HG03378 (cell line): ENCODE results near the gene ADCY7.

Source experiments
- ATAC-seq: cut with Tn5 transposase; IDR thresholded peaks from one replicate; pipeline ENCODE4 v1.9.1; 2021; ENCODE audit warnings: mild to moderate bottlenecking, moderate library complexity; ENCODE audit not compliant: unreplicated experiment

The ADCY7 gene

DNA sequence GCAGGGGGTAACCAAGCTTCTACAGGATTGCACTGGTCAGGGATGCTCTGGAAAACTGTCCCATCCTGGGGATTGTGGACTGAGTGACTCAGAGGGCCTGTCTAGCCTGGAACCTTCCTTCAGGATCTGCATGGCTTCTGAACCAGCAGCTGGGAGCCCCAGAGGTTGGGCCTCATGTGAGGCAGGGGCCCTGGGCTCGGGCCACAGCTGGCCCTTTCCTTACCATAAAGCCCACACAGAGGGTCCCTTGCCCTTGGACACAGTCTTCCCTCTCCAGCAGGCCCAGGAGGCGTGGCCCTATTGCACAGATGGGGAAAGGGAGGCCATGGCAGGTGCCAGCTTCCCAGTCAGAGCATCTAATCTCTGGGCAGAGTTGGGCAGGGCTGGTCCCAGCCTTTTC lies 30.5 kb downstream of the ADCY7 start:
- ATAC-seq: no peak

DNA sequence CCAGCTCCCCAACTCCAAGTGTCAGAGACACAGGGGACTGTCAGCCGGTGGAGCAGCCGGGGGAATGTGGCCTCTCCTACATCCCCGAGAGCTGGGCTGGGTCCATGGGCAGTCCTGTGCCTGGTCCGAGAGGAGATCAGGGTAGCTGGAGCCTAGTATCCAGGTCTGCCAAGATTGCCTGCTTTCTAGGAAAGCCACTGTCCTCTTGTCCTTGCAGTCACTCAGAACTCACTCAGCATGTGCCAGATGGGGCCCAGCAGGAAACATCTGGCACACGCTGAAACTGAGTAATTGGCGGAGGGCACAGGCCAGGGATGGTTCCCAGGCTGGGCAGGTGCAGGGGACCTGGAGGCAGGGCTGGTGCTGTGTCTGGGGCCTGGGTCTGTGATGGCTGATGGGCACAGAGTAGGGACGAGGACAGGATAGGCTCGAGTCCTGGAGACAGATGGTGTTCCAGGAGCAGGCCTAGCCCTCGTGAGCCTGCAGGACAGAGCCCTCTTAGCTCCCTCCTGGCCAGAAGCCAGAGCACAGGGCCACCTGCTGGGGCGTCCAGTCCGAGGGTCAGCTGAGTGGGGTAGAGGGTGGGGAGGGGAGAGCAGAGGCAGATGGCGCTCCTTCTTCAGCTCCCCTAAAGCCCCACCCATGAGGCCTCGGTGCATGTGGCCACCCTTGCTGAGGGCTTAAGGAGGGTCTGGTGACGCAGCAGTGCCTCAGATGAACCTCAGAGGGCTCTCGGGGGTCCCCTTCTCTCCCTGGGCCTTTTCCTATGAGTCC lies 31.1 kb downstream of the ADCY7 start:
- no peak for ATAC-seq

- no peak for ATAC-seq
Measured at GRCh38 chr16:50298075-50298460, 31.7 kb downstream of the ADCY7 start.

DNA sequence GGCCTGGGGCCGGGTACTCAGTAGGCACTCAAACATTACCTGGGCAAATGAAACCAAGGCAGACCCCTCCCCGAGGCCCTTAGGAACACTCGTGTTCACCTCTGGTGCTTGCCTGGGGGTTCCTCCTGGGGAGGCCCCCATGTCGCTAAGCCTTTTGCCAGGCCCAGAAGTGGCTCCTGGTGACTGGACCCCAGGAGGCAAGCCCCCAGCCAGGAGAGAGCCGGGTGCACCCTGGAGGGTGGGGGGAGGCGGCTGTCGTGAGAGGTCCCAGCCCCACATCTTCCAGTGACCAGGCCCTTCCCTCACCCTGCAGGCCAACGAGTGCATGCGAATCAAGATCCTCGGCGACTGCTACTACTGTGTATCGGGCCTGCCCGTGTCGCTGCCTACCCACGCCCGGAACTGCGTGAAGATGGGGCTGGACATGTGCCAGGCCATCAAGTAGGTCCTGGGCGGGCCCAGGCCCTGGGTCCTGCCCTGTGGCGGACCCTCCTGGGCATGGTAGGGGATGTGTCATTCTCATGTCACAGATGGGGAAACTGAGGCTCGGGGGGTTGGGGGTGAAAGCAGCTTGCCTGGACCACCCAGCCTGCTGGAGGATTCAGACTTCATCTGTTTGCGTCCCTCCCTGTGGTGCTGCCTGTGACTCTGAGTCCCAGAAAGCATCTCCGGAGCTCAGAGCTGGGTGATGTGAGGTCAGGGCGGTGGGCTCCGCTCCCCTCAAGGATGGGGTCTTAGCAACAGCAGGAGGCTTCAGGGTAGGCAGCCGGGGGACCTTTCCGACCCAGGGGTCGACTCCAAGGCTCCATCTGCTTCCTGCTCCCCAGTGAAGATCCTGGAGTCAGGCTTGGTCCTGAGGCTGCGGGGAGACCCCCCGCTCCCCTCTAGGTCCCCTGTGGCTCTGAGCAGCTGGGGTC lies 32.5 kb downstream of the ADCY7 start:
- ATAC-seq: no peak

- ATAC-seq: no peak
Measured at GRCh38 chr16:50299508-50300105, 33.3 kb downstream of the ADCY7 start.

DNA sequence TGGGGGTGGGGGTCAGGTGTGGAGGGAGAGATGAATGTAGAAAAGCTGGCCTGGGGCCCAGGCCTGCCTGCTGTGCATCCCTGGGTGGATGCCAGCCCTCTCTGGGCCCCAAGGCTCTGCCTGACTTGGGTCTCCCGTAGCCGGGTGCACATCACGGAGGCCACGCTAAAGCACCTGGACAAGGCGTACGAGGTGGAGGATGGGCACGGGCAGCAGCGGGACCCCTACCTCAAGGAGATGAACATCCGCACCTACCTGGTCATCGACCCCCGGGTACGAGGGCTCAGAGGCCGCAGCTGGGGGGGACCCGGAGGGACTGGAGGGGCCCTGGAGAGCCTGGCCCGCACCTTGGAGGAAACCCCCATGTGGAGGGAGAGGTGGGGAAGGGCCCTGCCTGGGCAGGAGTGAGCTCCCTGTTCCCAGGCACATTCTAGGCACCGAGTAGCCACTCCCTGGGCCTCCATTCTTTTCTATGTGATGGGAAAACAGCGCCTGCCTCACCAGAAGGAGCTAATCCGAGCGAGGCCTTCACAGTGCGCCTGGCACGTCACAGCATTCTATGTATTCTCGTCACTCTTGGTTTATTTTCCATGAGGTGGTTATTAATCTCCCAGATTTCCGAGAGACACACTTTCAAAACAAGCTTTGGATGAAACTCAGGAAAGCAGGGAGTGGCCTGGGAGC lies 34.7 kb downstream of the ADCY7 start:
- no peak for ATAC-seq

DNA sequence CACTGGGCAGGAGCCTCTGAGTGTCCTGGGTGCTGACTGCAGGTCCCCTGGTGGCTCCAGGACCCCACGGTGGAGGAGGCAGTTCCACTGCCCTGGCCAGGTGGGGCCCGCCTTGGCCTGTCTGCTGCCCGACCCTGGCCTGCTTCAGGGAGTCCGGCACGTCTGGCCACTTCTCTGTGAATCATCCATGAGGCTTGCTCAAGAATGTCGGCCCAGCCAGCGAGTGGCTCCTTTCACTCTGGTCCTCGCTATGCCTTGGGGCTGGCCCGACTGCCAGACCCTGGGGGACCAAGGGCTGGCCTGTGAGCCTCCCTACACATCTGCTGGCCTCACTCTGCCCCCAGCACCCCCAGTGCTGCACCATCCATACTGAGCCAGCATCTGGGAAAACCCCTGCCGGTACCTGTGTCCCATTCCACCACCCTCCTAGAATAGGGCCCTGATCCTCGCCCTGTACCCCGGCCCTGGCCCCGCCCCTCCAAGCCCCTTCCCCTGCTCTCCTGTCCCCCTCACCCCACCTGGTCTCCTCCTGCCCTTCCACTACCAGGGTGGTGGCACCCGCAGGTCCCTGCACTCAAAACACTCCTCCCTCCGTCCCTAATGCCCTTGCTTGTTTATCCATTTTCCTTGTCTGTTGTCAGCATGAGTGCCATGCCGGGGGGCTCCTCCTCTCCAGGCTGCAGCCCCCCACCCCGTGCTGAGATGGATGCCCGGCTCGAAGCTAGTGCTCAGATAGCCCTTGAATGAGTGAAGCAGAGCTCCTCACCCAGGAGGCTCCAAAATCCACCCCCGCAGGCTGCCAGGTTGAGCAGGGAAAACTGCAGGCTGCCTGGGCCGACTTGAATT lies 35.5 kb downstream of the ADCY7 start:
- no peak for ATAC-seq

- no peak for ATAC-seq
Measured at GRCh38 chr16:50302472-50303005, 36.2 kb downstream of the ADCY7 start.

DNA sequence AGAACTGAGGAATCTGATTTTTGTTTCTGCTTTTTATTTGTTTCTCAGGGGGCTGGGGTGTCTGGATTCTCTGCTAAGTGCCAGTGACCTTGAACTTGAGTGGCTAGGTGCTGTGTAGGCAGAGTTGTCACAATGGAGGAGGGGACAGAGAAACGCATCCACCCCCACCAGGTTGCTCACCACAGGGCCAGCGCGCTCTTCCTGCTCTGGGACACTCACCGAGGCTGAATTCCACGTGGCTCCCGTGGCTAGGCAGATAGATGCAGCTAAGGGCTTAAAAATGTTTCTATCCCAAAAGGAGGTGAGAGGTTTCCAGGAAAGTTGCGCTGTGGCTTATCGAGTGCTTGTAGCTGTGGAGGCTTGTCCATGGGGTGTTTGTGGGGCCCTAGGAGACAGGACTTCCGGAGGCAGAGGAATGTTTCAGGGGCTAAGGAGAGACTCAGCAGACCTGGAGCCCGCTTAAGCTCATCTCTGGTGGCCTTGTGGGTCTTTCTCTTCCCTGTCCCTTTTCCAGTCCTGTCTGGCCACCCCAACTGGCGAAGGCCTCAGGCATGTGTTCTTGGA lies 36.8 kb downstream of the ADCY7 start:
- ATAC-seq: no peak

- no peak for ATAC-seq
Measured at GRCh38 chr16:50303605-50304466, 37.5 kb downstream of the ADCY7 start.

- ATAC-seq: no peak
Measured at GRCh38 chr16:50304467-50305440, 38.4 kb downstream of the ADCY7 start.

DNA sequence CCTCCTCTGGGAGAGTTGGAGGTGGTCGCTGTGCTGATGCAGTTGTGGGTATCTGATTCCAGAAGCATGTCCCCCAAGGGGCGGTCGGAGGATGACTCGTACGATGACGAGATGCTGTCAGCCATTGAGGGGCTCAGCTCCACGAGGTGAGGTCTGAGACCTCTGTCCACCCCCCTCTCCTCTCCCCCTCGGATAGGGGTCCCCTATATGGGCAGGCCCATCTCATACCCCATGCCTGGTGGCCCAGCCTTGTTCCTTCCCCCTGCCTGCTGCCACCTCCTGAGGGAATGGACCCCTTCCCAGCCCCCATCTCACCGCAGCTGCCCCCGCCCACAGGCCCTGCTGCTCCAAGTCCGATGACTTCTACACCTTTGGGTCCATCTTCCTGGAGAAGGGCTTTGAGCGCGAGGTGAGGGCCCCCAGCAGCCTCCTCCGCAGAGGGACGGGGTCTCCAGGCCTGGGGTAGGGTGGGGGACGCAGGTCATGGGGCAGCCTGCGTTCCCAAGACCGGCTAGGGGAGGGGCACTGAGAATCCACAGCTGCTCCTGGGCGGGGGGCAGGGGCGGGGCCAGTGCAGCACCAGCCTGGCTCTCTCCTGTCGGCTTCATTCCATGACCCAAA lies 39.2 kb downstream of the ADCY7 start:
- no peak for ATAC-seq

GRCh38 chr16:50306287-50306686 lies 39.9 kb downstream of the ADCY7 start:
- no peak for ATAC-seq

DNA sequence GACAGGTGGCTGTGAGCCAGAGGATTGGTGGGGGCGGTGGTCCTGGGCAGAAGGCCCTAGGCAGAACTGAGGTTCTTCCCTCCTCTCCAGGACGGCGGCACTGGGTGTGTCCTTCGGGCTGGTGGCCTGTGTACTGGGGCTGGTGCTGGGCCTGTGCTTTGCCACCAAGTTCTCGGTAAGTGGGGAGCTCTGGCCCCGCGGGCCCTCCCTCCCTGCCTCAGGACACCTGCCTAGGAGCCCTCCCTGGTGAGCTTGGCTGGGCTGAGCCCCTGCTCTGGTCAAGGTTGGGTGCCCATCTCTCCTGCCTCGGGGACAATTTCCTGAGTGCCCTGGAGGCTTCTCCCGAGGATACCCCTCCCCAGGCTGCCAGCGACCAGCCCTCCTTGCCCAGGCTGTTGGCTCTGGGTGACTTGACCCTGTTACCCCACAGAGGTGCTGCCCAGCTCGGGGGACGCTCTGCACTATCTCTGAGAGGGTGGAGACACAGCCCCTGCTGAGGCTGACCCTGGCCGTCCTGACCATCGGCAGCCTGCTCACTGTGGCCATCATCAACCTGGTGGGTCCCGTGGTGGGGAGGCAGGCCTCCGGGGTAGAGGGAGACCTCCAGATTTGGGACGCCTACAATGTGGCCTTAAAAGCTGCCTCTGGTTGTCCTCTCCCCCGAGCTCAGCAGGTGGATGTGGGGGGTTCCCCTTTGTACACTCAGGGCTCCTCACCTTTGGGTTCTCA lies 42.0 kb downstream of the ADCY7 start:
- no peak for ATAC-seq

DNA sequence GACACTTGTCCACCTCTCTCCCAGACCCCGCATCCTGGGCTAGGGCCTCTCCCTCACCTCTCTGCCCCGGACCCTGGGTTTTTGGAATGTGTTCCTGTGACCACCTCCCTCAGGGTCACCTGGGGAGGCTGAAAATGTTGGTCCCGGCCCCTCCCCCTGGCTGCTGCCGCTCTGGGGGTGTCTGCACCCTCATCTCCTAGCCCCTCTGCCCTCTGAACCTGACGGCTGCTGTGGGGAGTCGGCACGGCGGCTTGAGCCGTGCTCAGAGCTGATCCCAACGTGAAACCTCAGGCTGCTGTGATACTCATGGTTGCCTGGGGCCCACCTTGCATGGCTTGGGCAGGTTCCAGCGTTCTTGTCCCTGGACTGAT lies 42.8 kb downstream of the ADCY7 start:
- ATAC-seq: no peak

DNA sequence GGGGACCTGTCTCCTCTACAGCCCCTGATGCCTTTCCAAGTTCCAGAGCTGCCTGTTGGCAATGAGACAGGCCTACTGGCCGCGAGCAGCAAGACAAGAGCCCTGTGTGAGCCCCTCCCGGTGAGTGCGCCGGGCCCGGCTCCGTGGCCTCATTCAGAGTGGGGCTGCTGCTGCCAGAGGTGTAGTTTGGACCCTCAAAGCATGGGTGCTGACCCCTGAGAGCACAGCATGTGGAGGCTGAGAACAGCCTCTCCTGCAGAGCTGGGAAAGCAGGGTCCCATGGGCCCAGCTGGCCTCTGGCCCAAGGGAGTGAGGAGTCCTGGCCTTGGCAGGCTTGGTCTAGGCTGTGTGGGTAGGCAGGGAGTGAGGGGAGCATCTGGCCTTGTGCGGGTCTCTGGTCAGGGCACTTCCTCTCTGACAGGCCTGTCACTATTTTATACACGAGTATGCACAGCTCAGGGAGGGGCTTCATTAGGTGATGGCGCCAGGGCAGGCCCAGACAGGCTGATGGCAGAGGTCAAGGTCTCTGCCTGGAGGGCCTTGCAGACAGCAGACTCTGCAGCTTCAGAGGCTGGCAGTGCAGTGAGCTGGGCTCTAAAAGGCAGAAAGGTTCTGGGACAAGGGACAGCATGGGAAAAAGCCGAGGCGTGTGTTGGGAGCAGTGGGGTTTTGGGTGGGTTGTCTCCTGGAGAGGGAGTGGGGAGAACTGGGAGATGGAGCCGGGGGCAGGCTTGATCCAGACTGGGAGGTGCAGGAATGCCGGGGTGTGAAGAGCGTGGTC lies 43.4 kb downstream of the ADCY7 start:
- ATAC-seq: no peak
